Brain microvascular endothelial cell (primary cell): ENCODE measurements around the gene LIMA1.

ENCODE experiments used
- DNase-seq: peaks from one replicate; pipeline ENCODE4 v3.0.0-alpha.2; 2020
- H3K27ac ChIP-seq: fragments of 250-450 bp; sonication (Bioruptor Pico); 2 replicates; pipeline ENCODE4 v1.5.1; 2020; ENCODE audit warnings: mild to moderate bottlenecking, moderate library complexity
- H3K27me3 ChIP-seq: fragments of 250-450 bp; sonication (Bioruptor Pico); replicated peaks from 2 replicates; pipeline ENCODE4 v1.5.1; 2020; ENCODE audit warnings: mild to moderate bottlenecking
- H3K36me3 ChIP-seq: fragments of 250-450 bp; sonication (Bioruptor Pico); replicated peaks from 2 replicates; pipeline ENCODE4 v1.5.1; 2020; ENCODE audit warnings: mild to moderate bottlenecking
- H3K4me3 ChIP-seq: 2 replicates; pipeline ENCODE4 v1.5.1; 2011; ENCODE audit warnings: low read depth, mild to moderate bottlenecking, control low read depth, low read length, moderate library complexity
- CTCF ChIP-seq: IDR thresholded peaks from 2 replicates; pipeline ENCODE4 v1.5.1; 2011; ENCODE audit warnings: low read depth, mild to moderate bottlenecking, moderate library complexity, low read length, control low read depth, inconsistent platforms; ENCODE audit errors: missing control alignments
- in situ Hi-C: cut with HindIII; loops from 2 replicates; pipeline ENCODE4 v1.10.0; 2017; ENCODE audit warnings: low sequenced_read_pairs, low pct_ligation_motif_present

Gene LIMA1

GRCh38 chr12:50239355-50239891 lies 43.9 kb downstream of the LIMA1 start:
- DNase-seq: no peak
- H3K27me3 ChIP-seq: no peaks in the 10 kb centered on the region
- H3K4me3 ChIP-seq: no peak overlapping the region
- H3K27ac ChIP-seq: no peak overlapping the region
- TF ChIP-seq CTCF: no peak
- in situ Hi-C loops: no loop called here
- no peaks in the 10 kb centered on the region for H3K36me3 ChIP-seq

GRCh38 chr12:50234347-50234746 lies 49.0 kb downstream of the LIMA1 start:
- in situ Hi-C loops: no loop called here
- Histone ChIP-seq H3K27me3 (no peaks in the 10 kb centered on the region), H3K4me3 (no peak overlapping the region), H3K27ac (no peak overlapping the region), H3K36me3 (no peaks in the 10 kb centered on the region)
- TF ChIP-seq CTCF: no peak
- peak; percentile 38 for DNase-seq

- no peak overlapping the region for H3K4me3 ChIP-seq
- H3K36me3 ChIP-seq: no peaks in the 10 kb centered on the region
- in situ Hi-C loops: no loop called here
- no peak for DNase-seq
- TF ChIP-seq CTCF: no peak
- H3K27me3 ChIP-seq: no peaks in the 10 kb centered on the region
- H3K27ac ChIP-seq: no peak overlapping the region
These were observed 50.5 kb downstream of the LIMA1 start for GRCh38 chr12:50232771-50233209.

- Histone ChIP-seq H3K4me3 (no peak overlapping the region), H3K36me3 (no peaks in the 10 kb centered on the region), H3K27me3 (no peaks in the 10 kb centered on the region), H3K27ac (no peak overlapping the region)
- no peak for TF ChIP-seq CTCF
- no peak for DNase-seq
- in situ Hi-C loops: no loop called here
These were observed 51.1 kb downstream of the LIMA1 start for GRCh38 chr12:50232206-50232605.

- H3K27ac ChIP-seq: no peak overlapping the region
- TF ChIP-seq CTCF: no peak
- H3K27me3 ChIP-seq: no peaks in the 10 kb centered on the region
- H3K36me3 ChIP-seq: no peaks in the 10 kb centered on the region
- in situ Hi-C loops: no loop called here
- DNase-seq: no peak
- no peak overlapping the region for H3K4me3 ChIP-seq
These were observed 52.0 kb downstream of the LIMA1 start for GRCh38 chr12:50231346-50231745.

GRCh38 chr12:50230217-50230616 lies 53.1 kb downstream of the LIMA1 start:
- Histone ChIP-seq H3K4me3 (no peak overlapping the region), H3K36me3 (no peaks in the 10 kb centered on the region), H3K27ac (no peak overlapping the region), H3K27me3 (no peaks in the 10 kb centered on the region)
- no peak for TF ChIP-seq CTCF
- in situ Hi-C loops: no loop called here
- no peak for DNase-seq
